CD4-positive, alpha-beta T cell (primary cell): ENCODE data around the gene APOO. TPM values are rescaled to one million over a fixed set of nuclear protein-coding genes. Genes with fewer than 3 reads are reported as not detected.

Experiments used
- ATAC-seq: fragments of 200-7000 bp; cut with Tn5 transposase; one replicate; pipeline ENCODE4 v1.10.0; 2022; ENCODE audit warnings: mild to moderate bottlenecking; ENCODE audit not compliant: poor library complexity
- CTCF ChIA-PET: fragments of 350-600 bp; sonication (Branson Sonifier 250); formaldehyde crosslinking; loops from one replicate; lab custom pipeline; 2021; ENCODE audit warnings: antibody characterized with exemption, inconsistent platforms; lab: Charles Lee
- POLR2A ChIA-PET: fragments of 350-600 bp; sonication (Branson Sonifier 250); formaldehyde crosslinking; loops from one replicate; lab custom pipeline; 2021; ENCODE audit warnings: antibody characterized with exemption, inconsistent platforms; lab: Charles Lee
- DNase-seq, 14 experiments: peaks; one replicate each; pipeline ENCODE4 v3.0.0-alpha.2; 2013 to 2020; ENCODE audit warnings: mixed read lengths in 2 of 14
- H3K27ac ChIP-seq, 2 donors: one replicate each; pipeline versions ENCODE4 v1.5.1 to v1.7.0; 2013; ENCODE audit warnings: low read length in 2 of 2, low read depth in 1 of 2, mild to moderate bottlenecking in 1 of 2
- H3K27me3 ChIP-seq, 2 experiments: 1 replicate in 1 of 2; 2 replicates in 1 of 2; pipeline versions ENCODE4 v1.6.1 to v1.7.0; 2013; ENCODE audit warnings: low read length in 2 of 2, control low read depth in 1 of 2, mild to moderate bottlenecking in 1 of 2, moderate library complexity in 1 of 2; ENCODE audit not compliant: insufficient read depth in 2 of 2, control insufficient read depth in 1 of 2
- H3K36me3 ChIP-seq: one replicate; pipeline ENCODE4 v1.6.1; 2013; ENCODE audit warnings: low read length, control low read depth; ENCODE audit not compliant: insufficient read depth
- H3K4me1 ChIP-seq: one replicate; pipeline ENCODE4 v1.6.1; 2013; ENCODE audit warnings: low read length, control low read depth; ENCODE audit not compliant: insufficient read depth
- H3K4me3 ChIP-seq: one replicate; pipeline ENCODE4 v1.5.1; 2013; ENCODE audit warnings: mild to moderate bottlenecking, low read length, moderate library complexity
- H3K9me3 ChIP-seq, 2 experiments: 1 replicate in 1 of 2; 2 replicates in 1 of 2; pipeline versions ENCODE4 v1.6.1 to v1.7.0; 2013; ENCODE audit warnings: low read length in 2 of 2, mild to moderate bottlenecking in 2 of 2, control low read depth in 1 of 2, moderate library complexity in 1 of 2; ENCODE audit not compliant: control insufficient read depth in 1 of 2, insufficient read depth in 1 of 2
- H3K27ac Mint-ChIP-seq: one replicate; pipeline ENCODE4 v1.8.0; 2020; ENCODE audit warnings: mixed read lengths
- H3K27me3 Mint-ChIP-seq: one replicate; pipeline ENCODE4 v1.8.0; 2021; ENCODE audit warnings: mixed read lengths
- H3K36me3 Mint-ChIP-seq: one replicate; pipeline ENCODE4 v1.8.0; 2021; ENCODE audit warnings: low read depth, mixed read lengths
- H3K4me1 Mint-ChIP-seq: one replicate; pipeline ENCODE4 v1.8.0; 2021; ENCODE audit warnings: low read depth, mixed read lengths
- H3K4me3 Mint-ChIP-seq: one replicate; pipeline ENCODE4 v1.8.0; 2020; ENCODE audit warnings: mild to moderate bottlenecking, mixed read lengths
- H3K9me3 Mint-ChIP-seq: one replicate; pipeline ENCODE4 v1.8.0; 2020; ENCODE audit warnings: mixed read lengths
- CTCF ChIP-seq: fragments of 200-600 bp; IDR thresholded peaks from one replicate; pipeline ENCODE4 v1.8.0; 2022; ENCODE audit warnings: antibody characterized with exemption, mild to moderate bottlenecking
- intact Hi-C, 2 experiments: fragments of 100-400 bp; cut with DNase I in 1 of 2; cut with micrococcal nuclease in 1 of 2; formaldehyde crosslinking; loops; one replicate each; pipeline versions ENCODE4 v1.15.1 to v1.9.0; 2023 to 2025; cut with DNase I, micrococcal nuclease
- total RNA-seq, 174 experiments: library from RNA in 2 of 174; stranded (reverse) in 2 of 174; gene quantifications; one replicate each; pipeline ENCODE4 v1.2.3 and lab custom pipeline; 2021 to 2026

Gene APOO
- total RNA-seq, 2 experiments from 2014 or later: 3.3 to 4.9 TPM

GRCh38 chrX:23851544-23851943, 56.2 kb downstream of the APOO start:
- Mint-ChIP-seq H3K36me3 (peaks cover 13% of the 10 kb centered on the region), H3K27ac (no peak overlapping the region), H3K4me1 (no peaks in the 10 kb centered on the region), H3K27me3 (no peaks in the 10 kb centered on the region), H3K4me3 (no peak overlapping the region), H3K9me3 (no peaks in the 10 kb centered on the region)
- no peak for TF ChIP-seq CTCF
- Histone ChIP-seq H3K4me3 (no peak overlapping the region), H3K9me3 (no peaks in the 10 kb centered on the region), H3K27ac (no peak overlapping the region), H3K27me3 (no peaks in the 10 kb centered on the region), H3K4me1 (no peaks in the 10 kb centered on the region), H3K36me3 (no peaks in the 10 kb centered on the region)
- ATAC-seq (no peak), DNase-seq (no peak)
- intact Hi-C loops: no loop called here
- POLR2A ChIA-PET: no interaction called here
- CTCF ChIA-PET: no interaction called here

GRCh38 chrX:23849241-23849640, 58.5 kb downstream of the APOO start:
- H3K9me3 Mint-ChIP-seq: no peaks in the 10 kb centered on the region
- H3K27me3 Mint-ChIP-seq: no peaks in the 10 kb centered on the region
- H3K4me3 ChIP-seq: no peak overlapping the region
- no peaks in the 10 kb centered on the region for H3K36me3 ChIP-seq
- H3K9me3 ChIP-seq: no peaks in the 10 kb centered on the region
- no peak overlapping the region for H3K4me3 Mint-ChIP-seq
- DNase-seq (no peak), ATAC-seq (no peak)
- H3K36me3 Mint-ChIP-seq: peaks cover 3% of the 10 kb centered on the region
- no peaks in the 10 kb centered on the region for H3K4me1 ChIP-seq
- no peaks in the 10 kb centered on the region for H3K4me1 Mint-ChIP-seq
- no peak overlapping the region for H3K27ac ChIP-seq
- ChIA-PET CTCF (no interaction called here), POLR2A (no interaction called here)
- no peak for TF ChIP-seq CTCF
- intact Hi-C loops: no loop called here
- no peak overlapping the region for H3K27ac Mint-ChIP-seq
- no peaks in the 10 kb centered on the region for H3K27me3 ChIP-seq

- POLR2A ChIA-PET: no interaction called here
These were observed 62.4 kb downstream of the APOO start for GRCh38 chrX:23845351-23845817.

More at GRCh38 chrX:23845351-23845817, 62.4 kb downstream of the APOO start:
- no peak for DNase-seq
- H3K27ac Mint-ChIP-seq: no peak overlapping the region
- Histone ChIP-seq H3K9me3 (no peaks in the 10 kb centered on the region), H3K4me1 (no peaks in the 10 kb centered on the region), H3K36me3 (no peaks in the 10 kb centered on the region), H3K4me3 (no peak overlapping the region), H3K27me3 (no peaks in the 10 kb centered on the region), H3K27ac (no peak overlapping the region)
- no peaks in the 10 kb centered on the region for H3K27me3 Mint-ChIP-seq
- TF ChIP-seq CTCF: no peak
- no peaks in the 10 kb centered on the region for H3K4me1 Mint-ChIP-seq
- peaks cover 7% of the 10 kb centered on the region for H3K36me3 Mint-ChIP-seq
- intact Hi-C loops: no loop called here
- no peak overlapping the region for H3K4me3 Mint-ChIP-seq
- no peaks in the 10 kb centered on the region for H3K9me3 Mint-ChIP-seq
- no peak for ATAC-seq
- CTCF ChIA-PET: no interaction called here
